Occipital lobe (tissue), 2 donors: Measurements from ENCODE around the gene MSANTD7. TPM values are rescaled to one million over a fixed set of nuclear protein-coding genes. Genes with fewer than 3 reads are reported as not detected.

Experiments
- DNase-seq: peaks from one replicate; lab custom pipeline; 2025; lab: John Stamatoyannopoulos, UW
- total RNA-seq: library from RNA; depleted of rRNA; stranded (reverse); fragments of >200 nt; gene quantifications from one replicate; pipeline ENCODE4 v1.2.3, GENCODE V29; 2014

The MSANTD7 gene
- total RNA-seq, 1 donor from 2014 or later = 34.3 TPM

GRCh38 chr10:14880229-14880628, 42.1 kb downstream of the MSANTD7 start:
- DNase-seq = no peak

- no peak for DNase-seq
Measured at GRCh38 chr10:14884082-14884481, 46.0 kb downstream of the MSANTD7 start.

Other genes starting within 250 kb of the MSANTD7 start
- 82.8 TPM for gene FAM107B, start 63.4 kb upstream of the MSANTD7 start, total RNA-seq
- 1.4 TPM for gene CDNF, start 269 bp upstream of the MSANTD7 start, total RNA-seq
- gene HSPA14, start within 50 bp of the MSANTD7 start, total RNA-seq = 14.8 TPM
- 30.6 TPM for gene SUV39H2, start 40.6 kb downstream of the MSANTD7 start, total RNA-seq
- gene DCLRE1C, start 115.8 kb downstream of the MSANTD7 start, total RNA-seq = 11.4 TPM
- gene MEIG1, start 121.1 kb downstream of the MSANTD7 start, total RNA-seq = not detected
- gene OLAH, start 205.6 kb downstream of the MSANTD7 start, total RNA-seq = 0.31 TPM